H9 (cell line): ENCODE measurements around the gene CERK. TPM values are rescaled to one million over a fixed set of nuclear protein-coding genes. Genes with fewer than 3 reads are reported as not detected.

Experiments
- DNase-seq: peaks from one replicate; pipeline ENCODE4 v3.0.0-alpha.2; 2017
- H2AFZ ChIP-seq: one replicate; pipeline ENCODE4 v1.6.1; 2013; ENCODE audit warnings: mild to moderate bottlenecking, low read length, control low read depth, moderate library complexity
- H2AK5ac ChIP-seq: 2 replicates; pipeline ENCODE4 v1.6.1; 2013; ENCODE audit warnings: low read length, control low read depth, mixed read lengths; ENCODE audit not compliant: insufficient read length
- H2BK120ac ChIP-seq: one replicate; pipeline ENCODE4 v1.6.1; 2013; ENCODE audit warnings: low read depth, mild to moderate bottlenecking, low read length, control low read depth, inconsistent platforms; ENCODE audit not compliant: poor library complexity, severe bottlenecking
- H2BK12ac ChIP-seq: 2 replicates; pipeline ENCODE4 v1.6.1; 2013; ENCODE audit warnings: low read length, control low read depth, mixed read lengths, low read depth; ENCODE audit not compliant: insufficient read length
- H2BK15ac ChIP-seq: 2 replicates; pipeline ENCODE4 v1.6.1; 2013; ENCODE audit warnings: low read depth, low read length, control low read depth
- H2BK20ac ChIP-seq: one replicate; pipeline ENCODE4 v1.6.1; 2013; ENCODE audit warnings: low read depth, mild to moderate bottlenecking, low read length, control low read depth, inconsistent platforms; ENCODE audit not compliant: poor library complexity, severe bottlenecking
- H2BK5ac ChIP-seq: 2 replicates; pipeline ENCODE4 v1.6.1; 2013; ENCODE audit warnings: low read length, control low read depth, mixed read lengths; ENCODE audit not compliant: insufficient read length
- H3K14ac ChIP-seq: 2 replicates; pipeline ENCODE4 v1.6.1; 2013; ENCODE audit warnings: low read length, control low read depth; ENCODE audit not compliant: insufficient read depth
- H3K18ac ChIP-seq: 2 replicates; pipeline ENCODE4 v1.6.1; 2013; ENCODE audit warnings: low read depth, mild to moderate bottlenecking, mixed read lengths, low read length, control low read depth; ENCODE audit not compliant: insufficient read length
- H3K23ac ChIP-seq: 2 replicates; pipeline ENCODE4 v1.6.1; 2013; ENCODE audit warnings: low read length, control low read depth, mixed read lengths, low read depth; ENCODE audit not compliant: insufficient read length
- H3K23me2 ChIP-seq: 2 replicates; pipeline ENCODE4 v1.6.1; 2013; ENCODE audit warnings: low read depth, mild to moderate bottlenecking, mixed read lengths, low read length, control low read depth; ENCODE audit not compliant: insufficient read length, poor library complexity, severe bottlenecking
- H3K27ac ChIP-seq: 2 replicates; pipeline ENCODE4 v1.5.1; 2013; ENCODE audit warnings: low read length, control low read depth, mixed read lengths, low read depth; ENCODE audit not compliant: insufficient read length
- H3K27me3 ChIP-seq: 2 replicates; pipeline ENCODE4 v1.6.1; 2013; ENCODE audit warnings: low read length, control low read depth, inconsistent platforms; ENCODE audit not compliant: insufficient read depth
- H3K4ac ChIP-seq: 2 replicates; pipeline ENCODE4 v1.6.1; 2013; ENCODE audit warnings: low read depth, mild to moderate bottlenecking, control low read depth, inconsistent platforms, low read length, moderate library complexity
- H3K4me1 ChIP-seq: 2 replicates; pipeline ENCODE4 v1.6.1; 2013; ENCODE audit warnings: low read length, control low read depth, inconsistent platforms; ENCODE audit not compliant: insufficient read depth
- H3K4me2 ChIP-seq: 2 replicates; pipeline ENCODE4 v1.6.1; 2013; ENCODE audit warnings: low read length, control low read depth, mixed read lengths; ENCODE audit not compliant: insufficient read length, insufficient read depth
- H3K56ac ChIP-seq: 2 replicates; pipeline ENCODE4 v1.6.1; 2013; ENCODE audit warnings: low read depth, mild to moderate bottlenecking, mixed read lengths, low read length, control low read depth; ENCODE audit not compliant: insufficient read length
- H3K79me1 ChIP-seq: 2 replicates; pipeline ENCODE4 v1.6.1; 2013; ENCODE audit warnings: low read depth, mild to moderate bottlenecking, moderate library complexity, low read length, control low read depth, inconsistent platforms; ENCODE audit not compliant: insufficient read depth, poor library complexity, severe bottlenecking
- H3K79me2 ChIP-seq: 2 replicates; pipeline ENCODE4 v1.6.1; 2013; ENCODE audit warnings: low read length, control low read depth, inconsistent platforms; ENCODE audit not compliant: insufficient read depth
- H3K9ac ChIP-seq: 2 replicates; pipeline ENCODE4 v1.6.1; 2013; ENCODE audit warnings: low read length, control low read depth, mixed read lengths; ENCODE audit not compliant: insufficient read length; ENCODE audit errors: extremely low read depth
- H3K9me3 ChIP-seq: one replicate; pipeline ENCODE4 v1.6.1; 2013; ENCODE audit warnings: low read depth, low read length, inconsistent platforms; ENCODE audit not compliant: control insufficient read depth
- H3T11ph ChIP-seq: one replicate; pipeline ENCODE4 v1.6.1; 2013; ENCODE audit warnings: mild to moderate bottlenecking, low read length, control low read depth, inconsistent platforms
- H4K20me1 ChIP-seq: one replicate; pipeline ENCODE4 v1.6.1; 2013; ENCODE audit not compliant: control insufficient read depth, insufficient read length, insufficient read depth
- H4K5ac ChIP-seq: 2 replicates; pipeline ENCODE4 v1.6.1; 2013; ENCODE audit warnings: low read depth, mild to moderate bottlenecking, mixed read lengths, low read length, control low read depth; ENCODE audit not compliant: insufficient read length
- H4K8ac ChIP-seq: replicated peaks from 2 replicates; pipeline ENCODE4 v1.6.1; 2013; ENCODE audit warnings: low read length, control low read depth, mixed read lengths, low read depth; ENCODE audit not compliant: insufficient read length
- H4K91ac ChIP-seq: 2 replicates; pipeline ENCODE4 v1.6.1; 2013; ENCODE audit warnings: low read depth, mild to moderate bottlenecking, moderate library complexity, mixed read lengths, low read length, control low read depth; ENCODE audit not compliant: insufficient read length
- H3K27ac Mint-ChIP-seq, 3 experiments: 2 replicates in 2 of 3; 3 replicates in 1 of 3; pipeline ENCODE4 v1.8.0; 2020 to 2021; ENCODE audit warnings: mixed read lengths in 3 of 3, mild to moderate bottlenecking in 1 of 3, moderate library complexity in 1 of 3
- H3K27me3 Mint-ChIP-seq: 2 replicates; pipeline ENCODE4 v1.8.0; 2021; ENCODE audit warnings: low read depth, mild to moderate bottlenecking, moderate library complexity, mixed read lengths
- H3K36me3 Mint-ChIP-seq, 3 experiments: 2 replicates in 2 of 3; 3 replicates in 1 of 3; pipeline ENCODE4 v1.8.0; 2020 to 2021; ENCODE audit warnings: low read depth in 3 of 3, mixed read lengths in 3 of 3; ENCODE audit not compliant: insufficient read depth in 1 of 3
- H3K4me1 Mint-ChIP-seq, 2 experiments: 2 replicates each; pipeline ENCODE4 v1.8.0; 2020; ENCODE audit warnings: mixed read lengths in 2 of 2
- H3K4me3 Mint-ChIP-seq, 2 experiments: 2 replicates in 1 of 2; 3 replicates in 1 of 2; pipeline ENCODE4 v1.8.0; 2020 to 2021; ENCODE audit warnings: mild to moderate bottlenecking in 2 of 2, mixed read lengths in 2 of 2, moderate library complexity in 1 of 2
- H3K9me3 Mint-ChIP-seq, 2 experiments: 2 replicates in 1 of 2; 3 replicates in 1 of 2; pipeline ENCODE4 v1.8.0; 2020; ENCODE audit warnings: mild to moderate bottlenecking in 2 of 2, mixed read lengths in 2 of 2, moderate library complexity in 1 of 2
- WGBS: extraction: QIAGEN DNeasy Blood & Tissue Kit; methylation state at CpG from one replicate; pipeline ENCODE4 v1.1.7; 2013; ENCODE audit warnings: missing lambda C conversion rate, low lambda C conversion rate, mixed read lengths; ENCODE audit not compliant: insufficient read length; ENCODE audit errors: extremely low coverage; 5-methylcytosine and 5-hydroxymethylcytosine counted together
- total RNA-seq: library from RNA; stranded (reverse); gene quantifications from 2 replicates; pipeline ENCODE4 v1.2.1, GENCODE V29; 2021
- TF ChIP-seq, protein P1 (sequence below): fragments of 200-600 bp; sonication (generic); conservative IDR thresholded peaks from 3 replicates; pipeline ENCODE4 v1.8.0; 2021; ENCODE audit warnings: antibody characterized with exemption, mild to moderate bottlenecking

The CERK gene
- total RNA-seq, 1 experiment from 2014 or later = 47.1 TPM

GRCh38 chr22:46763051-46763705 is 25.1 kb upstream of the CERK start:
- no CpG with 5 or more reads among the region's 13 CpGs for WGBS
- H3K79me2 ChIP-seq = peaks cover 20% of the 10 kb centered on the region; the same call in 1 of the 2 replicates
- no peak overlapping the region for H3K56ac ChIP-seq
- Mint-ChIP-seq H3K27me3 (no peaks in the 10 kb centered on the region), H3K27ac (peak overlapping the region; percentile 96 to 98 (median 97)), H3K4me3 (peak overlapping the region; percentile 95 to 100), H3K36me3 (peaks cover 3 to 24% (median 9%) of the 10 kb centered on the region in 3 experiments; a peak in 5 of 7 replicates), H3K9me3 (no peaks in the 10 kb centered on the region), H3K4me1 (peaks cover 13 to 25% of the 10 kb centered on the region in 2 experiments)
- peaks cover 5% of the 10 kb centered on the region for H3K79me1 ChIP-seq
- no peak overlapping the region; the same call in 1 of the 2 replicates for H3K14ac ChIP-seq
- no peaks in the 10 kb centered on the region for H3K9me3 ChIP-seq
- no peak overlapping the region for H2BK15ac ChIP-seq
- no peak overlapping the region for H3K23ac ChIP-seq
- H4K8ac ChIP-seq = no peak overlapping the region
- no peak overlapping the region for H4K91ac ChIP-seq
- no peak overlapping the region for H2AFZ ChIP-seq
- H4K20me1 ChIP-seq = peaks cover 2% of the 10 kb centered on the region
- H3K4me1 ChIP-seq = no peaks in the 10 kb centered on the region; the same call in 1 of the 2 replicates
- no peak overlapping the region for H4K5ac ChIP-seq
- no peak overlapping the region for H3K27ac ChIP-seq
- H3K4me2 ChIP-seq = peak overlapping the region; percentile 72
- H2BK20ac ChIP-seq = no peak overlapping the region
- H3K23me2 ChIP-seq = peaks cover 11% of the 10 kb centered on the region
- H2BK12ac ChIP-seq = no peak overlapping the region
- no peak overlapping the region for H3K4ac ChIP-seq
- H2AK5ac ChIP-seq = no peak overlapping the region
- TF ChIP-seq, protein P1, sequence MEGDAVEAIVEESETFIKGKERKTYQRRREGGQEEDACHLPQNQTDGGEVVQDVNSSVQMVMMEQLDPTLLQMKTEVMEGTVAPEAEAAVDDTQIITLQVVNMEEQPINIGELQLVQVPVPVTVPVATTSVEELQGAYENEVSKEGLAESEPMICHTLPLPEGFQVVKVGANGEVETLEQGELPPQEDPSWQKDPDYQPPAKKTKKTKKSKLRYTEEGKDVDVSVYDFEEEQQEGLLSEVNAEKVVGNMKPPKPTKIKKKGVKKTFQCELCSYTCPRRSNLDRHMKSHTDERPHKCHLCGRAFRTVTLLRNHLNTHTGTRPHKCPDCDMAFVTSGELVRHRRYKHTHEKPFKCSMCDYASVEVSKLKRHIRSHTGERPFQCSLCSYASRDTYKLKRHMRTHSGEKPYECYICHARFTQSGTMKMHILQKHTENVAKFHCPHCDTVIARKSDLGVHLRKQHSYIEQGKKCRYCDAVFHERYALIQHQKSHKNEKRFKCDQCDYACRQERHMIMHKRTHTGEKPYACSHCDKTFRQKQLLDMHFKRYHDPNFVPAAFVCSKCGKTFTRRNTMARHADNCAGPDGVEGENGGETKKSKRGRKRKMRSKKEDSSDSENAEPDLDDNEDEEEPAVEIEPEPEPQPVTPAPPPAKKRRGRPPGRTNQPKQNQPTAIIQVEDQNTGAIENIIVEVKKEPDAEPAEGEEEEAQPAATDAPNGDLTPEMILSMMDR = no peak
- no peak for DNase-seq
- H2BK5ac ChIP-seq = no peak overlapping the region
- H3K27me3 ChIP-seq = no peaks in the 10 kb centered on the region
- H2BK120ac ChIP-seq = no peak overlapping the region
- peak overlapping the region; percentile 51 for H3K9ac ChIP-seq
- no peak overlapping the region for H3T11ph ChIP-seq
- no peak overlapping the region for H3K18ac ChIP-seq
